Muscle layer of colon (tissue), 2 donors: ENCODE data around the gene CRLF1.
A peak's percentile ranks its signal among the peaks of the same experiment; 100 is the strongest.

ENCODE experiments used
- H3K27ac ChIP-seq: one replicate; pipeline ENCODE4 v1.7.0; 2013; ENCODE audit warnings: low read depth, mild to moderate bottlenecking, low read length, moderate library complexity
- H3K27me3 ChIP-seq, 2 donors: one replicate each; pipeline ENCODE4 v1.7.0; 2013; ENCODE audit warnings: low read length in 2 of 2, mild to moderate bottlenecking in 2 of 2; ENCODE audit not compliant: insufficient read depth in 2 of 2, control insufficient read depth in 1 of 2
- H3K36me3 ChIP-seq: one replicate; pipeline ENCODE4 v1.7.0; 2013; ENCODE audit warnings: mild to moderate bottlenecking, low read length; ENCODE audit not compliant: insufficient read depth
- H3K4me1 ChIP-seq: one replicate; pipeline ENCODE4 v1.7.0; 2013; ENCODE audit warnings: mild to moderate bottlenecking, low read length; ENCODE audit not compliant: insufficient read depth
- H3K4me3 ChIP-seq, 2 donors: one replicate each; pipeline ENCODE4 v1.7.0; 2013; ENCODE audit warnings: low read length in 2 of 2, low read depth in 1 of 2, mild to moderate bottlenecking in 1 of 2, moderate library complexity in 1 of 2
- H3K9ac ChIP-seq: one replicate; pipeline ENCODE4 v1.7.0; 2013; ENCODE audit warnings: low read length
- H3K9me3 ChIP-seq: one replicate; pipeline ENCODE4 v1.7.0; 2013; ENCODE audit warnings: mild to moderate bottlenecking, low read length
- donor health status: abdominal sarcoma.
- donor health status: Adenocarcinoma of cecum.

Gene CRLF1

DNA sequence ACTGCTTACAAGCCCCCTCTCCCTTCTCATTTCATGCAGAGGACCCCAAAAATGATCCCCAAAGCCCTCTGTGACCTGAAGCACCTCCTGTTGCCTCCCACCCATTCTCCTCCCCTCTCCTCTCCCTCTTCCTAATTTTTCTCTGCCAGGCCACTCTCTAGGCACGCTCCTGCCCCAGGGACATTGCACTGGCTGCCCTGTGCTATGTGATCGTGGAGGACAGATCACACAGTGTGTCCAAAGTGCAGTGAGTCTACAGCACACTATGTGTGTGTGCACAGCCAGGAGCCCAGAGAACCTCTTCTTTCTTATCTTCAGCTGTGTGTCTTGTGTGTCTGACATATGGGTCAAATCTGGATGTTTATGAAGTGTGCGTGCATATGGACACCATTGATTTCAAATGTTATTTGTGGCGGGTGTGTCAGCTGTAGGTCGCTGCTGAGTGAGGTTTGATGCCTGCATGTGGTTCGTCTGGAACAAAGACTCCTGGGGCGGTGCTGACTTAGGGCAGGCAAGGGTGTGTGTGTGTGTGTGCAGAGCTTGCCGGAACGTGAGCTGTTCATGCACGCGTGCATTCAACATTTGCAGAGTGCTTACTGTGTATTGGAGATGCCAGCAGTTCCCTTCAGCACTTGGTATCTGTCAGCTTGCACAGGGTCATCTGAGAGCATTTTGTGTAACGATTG is 28.2 kb upstream of the CRLF1 start:
- no peak overlapping the region for H3K27ac ChIP-seq
- H3K4me3 ChIP-seq: no peak overlapping the region
- no peaks in the 10 kb centered on the region for H3K9me3 ChIP-seq
- H3K27me3 ChIP-seq: no peaks in the 10 kb centered on the region
- H3K4me1 ChIP-seq: peaks cover 12% of the 10 kb centered on the region
- no peaks in the 10 kb centered on the region for H3K36me3 ChIP-seq
- no peak overlapping the region for H3K9ac ChIP-seq

DNA sequence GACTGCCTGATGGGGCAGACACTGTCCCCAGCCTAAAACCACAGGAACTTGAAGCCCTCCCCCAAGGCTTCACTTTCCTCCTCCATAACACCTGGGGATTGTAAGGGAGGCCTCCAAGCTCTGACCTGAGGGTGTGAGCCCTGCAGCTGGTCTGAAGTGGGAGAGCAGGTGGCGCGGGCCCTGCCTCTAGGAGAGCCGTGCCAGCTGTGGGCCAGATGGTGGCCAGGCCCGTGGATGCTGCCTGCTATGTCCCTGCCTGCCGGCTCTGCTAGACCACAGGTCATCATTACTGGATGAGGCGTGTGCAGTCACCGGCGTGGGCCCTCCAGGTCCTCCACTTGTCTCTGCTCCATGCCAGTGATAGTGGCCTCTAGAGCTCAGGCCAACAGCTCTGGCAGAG is 26.7 kb upstream of the CRLF1 start:
- H3K27me3 ChIP-seq: no peaks in the 10 kb centered on the region
- no peak overlapping the region for H3K4me3 ChIP-seq
- H3K9ac ChIP-seq: no peak overlapping the region
- no peaks in the 10 kb centered on the region for H3K36me3 ChIP-seq
- no peaks in the 10 kb centered on the region for H3K9me3 ChIP-seq
- H3K27ac ChIP-seq: no peak overlapping the region
- peaks cover 11% of the 10 kb centered on the region for H3K4me1 ChIP-seq

DNA sequence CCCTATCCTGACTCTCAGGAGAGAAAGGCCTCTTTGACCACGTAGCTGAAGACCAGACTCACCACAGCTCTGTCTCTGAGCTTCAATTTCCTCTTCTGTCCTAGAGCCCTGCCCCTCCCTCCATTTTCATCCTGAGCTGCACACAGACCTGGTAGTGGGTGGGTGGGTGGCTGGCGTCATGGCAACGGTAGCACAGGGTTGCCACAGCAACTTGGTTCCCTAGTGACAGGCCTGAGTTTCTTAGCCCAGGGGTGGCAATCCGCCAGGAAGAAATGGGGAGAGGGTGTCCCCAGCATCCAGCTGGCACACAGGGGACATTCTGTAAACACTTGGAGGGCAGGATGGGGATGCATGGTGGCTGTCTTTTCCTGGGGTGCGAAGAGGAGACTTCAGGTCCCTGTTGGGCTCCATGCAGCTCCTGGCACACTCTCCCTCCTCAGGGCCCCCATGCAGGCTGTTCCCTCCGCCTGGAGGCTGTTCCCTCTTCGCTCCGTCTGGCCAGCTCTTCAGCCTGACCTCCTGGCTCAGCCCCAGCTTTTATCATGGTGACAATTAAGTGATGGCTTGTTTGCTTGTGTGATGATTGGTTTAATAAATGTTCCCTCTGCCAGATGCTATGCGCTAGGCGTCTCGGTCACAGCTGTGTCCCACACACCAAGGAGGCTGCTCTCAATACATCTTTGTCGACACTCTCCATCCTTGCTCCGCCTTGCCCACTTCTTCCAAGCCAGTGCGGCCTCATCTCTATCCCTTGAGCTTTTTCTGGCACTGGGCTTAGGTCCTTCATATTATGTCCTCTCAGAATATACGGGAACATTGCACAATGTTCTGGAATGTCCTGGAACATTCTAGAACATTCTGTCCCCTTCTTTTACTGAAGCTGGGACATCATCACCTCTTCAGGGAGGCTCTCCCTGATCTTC is 22.8 kb upstream of the CRLF1 start:
- no peak overlapping the region for H3K4me3 ChIP-seq
- no peaks in the 10 kb centered on the region for H3K27me3 ChIP-seq
- H3K27ac ChIP-seq: no peak overlapping the region
- H3K4me1 ChIP-seq: no peaks in the 10 kb centered on the region
- no peaks in the 10 kb centered on the region for H3K36me3 ChIP-seq
- no peak overlapping the region for H3K9ac ChIP-seq
- H3K9me3 ChIP-seq: no peaks in the 10 kb centered on the region

DNA sequence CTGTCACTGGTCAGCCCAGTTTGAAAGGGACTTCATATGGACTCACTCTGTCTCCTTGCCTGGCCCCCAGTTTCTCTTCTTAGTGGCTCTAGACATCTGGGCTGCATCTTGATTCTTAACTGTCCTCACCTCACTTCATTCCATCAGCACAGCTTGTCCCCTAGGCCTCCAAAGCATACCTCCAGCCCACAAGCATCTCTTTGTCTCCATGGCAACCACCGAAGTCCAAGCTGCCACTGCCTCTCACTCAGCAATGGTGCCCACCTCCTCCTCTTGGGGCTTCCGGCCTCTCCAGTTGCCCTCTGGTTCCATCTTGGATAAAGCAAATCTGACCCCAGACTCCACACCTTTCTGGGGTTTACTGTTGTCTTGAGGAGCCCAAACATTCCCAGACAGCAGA is 20.3 kb upstream of the CRLF1 start:
- Histone ChIP-seq H3K27ac (no peak overlapping the region), H3K27me3 (no peaks in the 10 kb centered on the region), H3K9ac (no peak overlapping the region), H3K36me3 (no peaks in the 10 kb centered on the region), H3K4me1 (no peaks in the 10 kb centered on the region), H3K4me3 (no peak overlapping the region), H3K9me3 (no peaks in the 10 kb centered on the region)

DNA sequence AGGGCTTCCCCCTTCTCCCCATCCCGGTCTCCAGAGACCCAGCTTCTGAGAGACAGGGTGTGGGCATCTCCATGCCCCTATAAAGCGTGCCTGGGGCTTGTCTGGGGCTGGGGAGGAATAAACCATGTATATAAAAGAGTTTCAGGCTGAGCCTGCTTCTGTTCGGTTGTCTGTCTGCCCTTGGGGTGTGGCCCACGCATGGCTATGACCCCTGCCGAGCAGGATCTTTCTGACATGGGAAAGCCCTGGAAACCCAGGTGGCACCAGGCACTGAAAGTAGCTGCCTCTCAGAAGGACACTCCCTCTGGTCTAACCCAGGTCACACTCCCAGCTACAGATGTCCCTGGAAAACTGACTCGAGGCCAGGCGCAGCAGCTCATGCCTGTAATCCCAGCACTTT is 14.3 kb upstream of the CRLF1 start:
- Histone ChIP-seq H3K9ac (no peak overlapping the region), H3K27me3 (peaks cover 3 to 21% of the 10 kb centered on the region in 2 donors), H3K27ac (no peak overlapping the region), H3K4me1 (no peaks in the 10 kb centered on the region), H3K9me3 (no peaks in the 10 kb centered on the region), H3K36me3 (no peaks in the 10 kb centered on the region), H3K4me3 (no peak overlapping the region)

DNA sequence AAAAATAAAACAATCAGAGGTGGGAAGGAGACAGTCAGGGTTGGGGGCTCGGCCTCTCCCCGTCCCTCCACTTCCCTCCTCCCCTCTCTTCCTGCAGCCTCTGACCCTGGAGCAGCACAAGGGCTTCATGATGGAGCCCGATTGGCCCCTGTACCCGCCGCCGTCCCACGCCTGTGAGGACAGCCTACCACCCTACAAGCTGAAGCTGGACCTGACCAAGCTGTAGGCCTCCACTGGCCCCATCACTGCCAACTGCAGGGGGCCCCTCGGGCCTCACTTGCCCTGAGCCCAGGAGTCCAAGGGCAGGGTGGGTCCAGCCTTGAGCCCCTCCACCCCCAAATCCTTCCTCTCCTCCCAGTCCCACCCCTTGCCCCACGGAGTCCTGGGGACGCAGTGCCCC is 13.7 kb upstream of the CRLF1 start:
- H3K27ac ChIP-seq: no peak overlapping the region
- no peaks in the 10 kb centered on the region for H3K4me1 ChIP-seq
- no peak overlapping the region for H3K9ac ChIP-seq
- H3K27me3 ChIP-seq: peaks cover 5 to 21% of the 10 kb centered on the region in 2 donors
- no peaks in the 10 kb centered on the region for H3K36me3 ChIP-seq
- H3K4me3 ChIP-seq: no peak overlapping the region
- no peaks in the 10 kb centered on the region for H3K9me3 ChIP-seq

DNA sequence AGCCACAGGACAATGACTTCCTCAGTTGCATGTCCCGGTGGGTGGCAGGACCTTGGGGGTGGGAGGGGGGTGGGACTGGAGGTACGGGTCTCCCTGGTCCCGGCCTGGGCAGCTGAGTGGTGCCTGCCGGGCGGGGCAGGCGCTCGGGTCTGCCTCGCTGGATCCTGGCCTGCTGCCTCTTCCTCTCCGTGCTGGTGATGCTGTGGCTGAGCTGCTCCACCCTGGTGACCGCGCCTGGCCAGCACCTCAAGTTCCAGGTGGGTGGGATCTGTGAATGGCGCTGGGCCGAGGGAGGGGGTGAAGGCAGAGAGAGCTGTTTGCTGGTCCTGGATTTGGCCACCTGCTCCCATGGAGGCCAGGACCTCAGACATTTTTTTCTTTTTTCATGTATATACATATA is 11.6 kb upstream of the CRLF1 start:
- Histone ChIP-seq H3K4me1 (peaks cover under 1% of the 10 kb centered on the region), H3K36me3 (no peaks in the 10 kb centered on the region), H3K27ac (no peak overlapping the region), H3K4me3 (no peak overlapping the region), H3K9me3 (no peaks in the 10 kb centered on the region), H3K9ac (no peak overlapping the region), H3K27me3 (peaks cover 14 to 37% of the 10 kb centered on the region in 2 donors)

DNA sequence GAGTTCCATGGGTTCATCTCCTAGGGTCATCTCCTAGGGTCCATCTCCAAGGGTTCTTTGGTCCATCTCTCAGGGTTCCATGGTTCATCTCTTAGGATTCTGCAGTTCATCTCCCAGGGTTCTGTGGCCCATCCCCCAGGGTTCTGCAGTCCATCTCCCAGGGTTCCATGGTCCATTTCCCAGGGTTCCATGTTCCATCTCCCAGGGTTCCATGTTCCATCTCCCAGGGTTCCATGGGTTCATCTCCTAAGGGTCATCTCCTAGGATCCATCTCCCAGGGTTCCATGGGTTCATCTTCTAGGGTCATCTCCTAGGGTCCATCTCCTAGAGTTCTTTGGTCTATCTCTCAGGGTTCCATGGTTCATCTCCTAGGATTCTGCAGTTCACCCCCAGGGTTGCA is 11.0 kb upstream of the CRLF1 start:
- H3K9me3 ChIP-seq: no peaks in the 10 kb centered on the region
- peaks cover 18 to 44% of the 10 kb centered on the region in 2 donors for H3K27me3 ChIP-seq
- no peak overlapping the region for H3K4me3 ChIP-seq
- H3K9ac ChIP-seq: no peak overlapping the region
- H3K4me1 ChIP-seq: peaks cover 7% of the 10 kb centered on the region
- H3K27ac ChIP-seq: no peak overlapping the region
- H3K36me3 ChIP-seq: no peaks in the 10 kb centered on the region

DNA sequence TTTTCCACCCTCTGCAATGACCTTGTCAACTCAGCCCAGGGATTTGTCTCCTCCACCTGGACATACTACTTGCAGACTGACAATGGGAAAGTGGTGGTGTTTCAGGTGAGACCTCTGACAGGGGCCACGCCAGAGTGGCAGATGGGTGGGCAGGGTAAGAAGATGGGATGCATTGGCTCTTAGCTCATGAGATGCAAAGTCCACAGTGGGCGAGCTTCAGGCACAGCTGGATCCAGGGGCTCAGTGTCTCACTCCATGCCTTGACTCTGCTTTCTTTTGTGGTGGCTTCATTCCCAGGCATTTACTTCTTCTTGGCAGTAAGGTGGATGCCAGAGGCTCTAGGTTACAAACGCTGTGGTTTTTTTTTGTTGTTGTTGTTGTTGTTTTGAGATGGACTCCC is 9.4 kb upstream of the CRLF1 start:
- no peaks in the 10 kb centered on the region for H3K36me3 ChIP-seq
- no peaks in the 10 kb centered on the region for H3K9me3 ChIP-seq
- H3K27me3 ChIP-seq: peaks cover 31 to 59% of the 10 kb centered on the region in 2 donors

DNA sequence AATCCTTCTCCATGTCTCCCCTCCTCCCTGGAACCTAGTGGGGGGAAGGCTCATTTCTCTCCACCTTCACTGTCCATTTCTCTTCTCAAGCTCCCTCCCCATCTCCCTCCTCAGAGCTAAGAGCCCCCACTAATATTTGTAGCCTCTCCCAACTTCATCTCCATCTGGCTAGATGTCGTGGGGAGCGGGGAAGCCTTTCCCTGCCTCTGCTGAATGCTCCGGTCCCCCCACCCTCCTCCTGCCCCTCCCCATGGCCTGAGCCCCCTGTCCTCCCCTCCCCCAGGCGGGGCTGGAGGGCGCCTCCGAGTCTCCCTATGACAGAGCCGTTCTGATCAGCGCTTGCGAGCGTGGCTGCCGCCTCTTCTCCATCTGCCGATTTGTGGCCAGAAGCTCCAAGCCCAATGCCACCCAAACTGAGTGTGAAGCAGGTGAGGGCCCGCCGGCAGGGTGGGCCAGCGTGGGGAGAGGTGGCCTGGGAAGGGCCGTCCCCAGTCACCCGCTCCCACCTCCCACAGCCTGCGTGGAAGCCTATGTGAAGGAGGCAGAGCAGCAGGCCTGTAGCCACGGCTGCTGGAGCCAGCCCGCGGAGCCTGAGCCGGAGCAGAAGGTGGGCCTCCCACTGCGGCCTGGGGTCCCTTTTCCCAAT is 7.1 kb upstream of the CRLF1 start:
- no peaks in the 10 kb centered on the region for H3K36me3 ChIP-seq
- peaks cover 16% of the 10 kb centered on the region for H3K4me1 ChIP-seq
- H3K9ac ChIP-seq: no peak overlapping the region
- peaks cover 51 to 78% of the 10 kb centered on the region in 2 donors for H3K27me3 ChIP-seq
- H3K9me3 ChIP-seq: no peaks in the 10 kb centered on the region
- H3K4me3 ChIP-seq: no peak overlapping the region
- H3K27ac ChIP-seq: no peak overlapping the region

More for the DNA sequence above, 9.4 kb upstream of the CRLF1 start:
- Histone ChIP-seq H3K4me3 (no peak overlapping the region), H3K4me1 (peaks cover 16% of the 10 kb centered on the region), H3K27ac (no peak overlapping the region), H3K9ac (no peak overlapping the region)

DNA sequence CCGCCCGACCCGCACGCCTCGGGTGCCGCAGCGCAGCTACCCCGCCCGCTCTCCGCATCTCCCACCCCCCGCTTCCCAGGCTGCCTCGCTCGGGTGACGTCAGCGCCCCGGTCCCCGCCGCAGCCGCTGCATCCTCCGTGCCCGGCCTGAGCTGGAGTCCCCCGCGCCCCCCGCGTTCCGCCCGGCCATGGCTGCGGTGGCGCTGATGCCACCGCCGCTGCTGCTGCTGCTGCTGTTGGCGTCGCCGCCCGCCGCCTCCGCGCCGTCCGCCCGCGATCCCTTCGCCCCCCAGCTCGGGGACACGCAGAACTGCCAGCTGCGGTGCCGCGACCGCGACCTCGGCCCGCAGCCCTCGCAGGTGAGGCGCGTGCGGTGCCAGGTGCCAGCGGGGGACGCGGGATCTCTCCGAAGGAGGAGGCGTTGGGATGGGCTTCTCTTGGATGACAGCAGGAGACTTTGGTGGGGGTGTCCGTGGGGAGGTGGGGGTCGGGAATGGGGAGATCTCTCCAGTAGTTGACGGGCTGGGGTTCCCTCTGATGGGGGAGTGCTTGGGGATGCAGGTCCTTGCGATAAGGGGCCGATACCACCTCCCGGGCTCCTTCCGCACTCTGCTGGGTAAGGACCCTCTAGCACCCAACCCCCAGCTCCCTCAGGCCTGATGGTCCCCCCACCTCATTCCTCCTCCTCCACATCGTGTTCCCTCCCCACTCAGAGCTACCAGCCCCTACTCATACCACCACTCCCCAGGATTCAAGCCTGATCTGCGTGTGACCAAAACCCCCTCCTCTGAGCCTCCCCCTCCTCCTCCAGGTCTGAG is 6.4 kb upstream of the CRLF1 start, which contains the start of gene TMEM59L:
TMEM59L (plus strand) TSS at position 99 of the 817 bp plus-strand sequence; CDS start at position 188, 89 bp downstream.
- H3K27ac ChIP-seq: no peak within 1 kb of the TSS
- peaks cover 16% of the 10 kb centered on the region for H3K4me1 ChIP-seq
- H3K9me3 ChIP-seq: no peaks in the 10 kb centered on the region
- no peak within 1 kb of the TSS for H3K9ac ChIP-seq
- no peaks in the 10 kb centered on the region for H3K36me3 ChIP-seq
- peaks cover 58 to 85% of the 10 kb centered on the region in 2 donors for H3K27me3 ChIP-seq
- H3K4me3 ChIP-seq: peak within 1 kb of the TSS; percentile 45 to 47
